HG03575 (cell line): ENCODE measurements around the gene GMDS.

Experiments used
- ATAC-seq: cut with Tn5 transposase; IDR thresholded peaks from one replicate; pipeline ENCODE4 v1.9.1; 2021; ENCODE audit not compliant: unreplicated experiment, insufficient number of reproducible peaks, low FRiP score; ENCODE audit errors: extremely low read depth

Gene GMDS

GRCh38 chr6:1842334-1842733 lies 403.1 kb downstream of the GMDS start:
- ATAC-seq: no peak

- ATAC-seq: no peak
Measured at GRCh38 chr6:1841136-1841535, 404.3 kb downstream of the GMDS start.

GRCh38 chr6:1840491-1841121 lies 404.8 kb downstream of the GMDS start:
- no peak for ATAC-seq

GRCh38 chr6:1839361-1839760 lies 406.0 kb downstream of the GMDS start:
- no peak for ATAC-seq

- no peak for ATAC-seq
Measured at GRCh38 chr6:1838604-1839213, 406.7 kb downstream of the GMDS start.

GRCh38 chr6:1837826-1838225 lies 407.6 kb downstream of the GMDS start:
- ATAC-seq: no peak

GRCh38 chr6:1836690-1837089 lies 408.7 kb downstream of the GMDS start:
- ATAC-seq: no peak

- no peak for ATAC-seq
Measured at GRCh38 chr6:1834646-1835516, 410.5 kb downstream of the GMDS start.

- ATAC-seq: no peak
Measured at GRCh38 chr6:1834207-1834606, 411.2 kb downstream of the GMDS start.

- ATAC-seq: no peak
Measured at GRCh38 chr6:1832844-1833787, 412.3 kb downstream of the GMDS start.

GRCh38 chr6:1832358-1832757 lies 413.0 kb downstream of the GMDS start:
- ATAC-seq: no peak

- ATAC-seq: no peak
Measured at GRCh38 chr6:1827984-1828793, 417.2 kb downstream of the GMDS start.

GRCh38 chr6:1825926-1826325 lies 419.5 kb downstream of the GMDS start:
- ATAC-seq: no peak

- no peak for ATAC-seq
Measured at GRCh38 chr6:1825277-1825676, 420.1 kb downstream of the GMDS start.

- no peak for ATAC-seq
Measured at GRCh38 chr6:1821513-1822183, 423.8 kb downstream of the GMDS start.

GRCh38 chr6:1821164-1821512 lies 424.3 kb downstream of the GMDS start:
- no peak for ATAC-seq

GRCh38 chr6:1820714-1821113 lies 424.7 kb downstream of the GMDS start:
- no peak for ATAC-seq

GRCh38 chr6:1820165-1820564 lies 425.2 kb downstream of the GMDS start:
- ATAC-seq: no peak
